ENCODE data around the gene CEP19. TPM values are rescaled to one million over a fixed set of nuclear protein-coding genes. Genes with fewer than 3 reads are reported as not detected.
A peak's percentile ranks its signal among the peaks of the same experiment; 100 is the strongest.

The CEP19 gene
- total RNA-seq, 1 experiment from 2014 or later: 2.6 TPM

GRCh38 chr3:196741249-196741889, 29.3 kb upstream of the CEP19 start:
- no peaks in the 10 kb centered on the region for H3K27me3 ChIP-seq (ENCODE audit: low read length)
- H4K20me1 ChIP-seq (ENCODE audit: insufficient read depth, low read depth, low read length): peaks cover 16% of the 10 kb centered on the region
- no peak for DNase-seq
- H3K9ac ChIP-seq (ENCODE audit: low read length): peak overlapping the region; percentile 98
- no peaks in the 10 kb centered on the region for H3K9me2 ChIP-seq (replicated peaks; ENCODE audit: insufficient read depth, low read length)
- H3K4me2 ChIP-seq (ENCODE audit: low read depth, low read length, poor library complexity, severe bottlenecking): peak overlapping the region; percentile 82
- H2AFZ ChIP-seq (ENCODE audit: low read length): no peak overlapping the region
- peak overlapping the region; percentile 78 for H3K27ac ChIP-seq (ENCODE audit: low read length)
- peaks cover 38% of the 10 kb centered on the region for H3K36me3 ChIP-seq (ENCODE audit: insufficient read depth, low read length)
- peak overlapping the region; percentile 83 for H3K4me3 ChIP-seq (ENCODE audit: low read length)
- H3K9me3 ChIP-seq (ENCODE audit: low read length): no peaks in the 10 kb centered on the region; the same call in 1 of the 2 replicates
- H3K4me1 ChIP-seq (ENCODE audit: low read length): peaks cover 11% of the 10 kb centered on the region
- peaks cover 66% of the 10 kb centered on the region for H3K79me2 ChIP-seq (ENCODE audit: low read length)

DNA sequence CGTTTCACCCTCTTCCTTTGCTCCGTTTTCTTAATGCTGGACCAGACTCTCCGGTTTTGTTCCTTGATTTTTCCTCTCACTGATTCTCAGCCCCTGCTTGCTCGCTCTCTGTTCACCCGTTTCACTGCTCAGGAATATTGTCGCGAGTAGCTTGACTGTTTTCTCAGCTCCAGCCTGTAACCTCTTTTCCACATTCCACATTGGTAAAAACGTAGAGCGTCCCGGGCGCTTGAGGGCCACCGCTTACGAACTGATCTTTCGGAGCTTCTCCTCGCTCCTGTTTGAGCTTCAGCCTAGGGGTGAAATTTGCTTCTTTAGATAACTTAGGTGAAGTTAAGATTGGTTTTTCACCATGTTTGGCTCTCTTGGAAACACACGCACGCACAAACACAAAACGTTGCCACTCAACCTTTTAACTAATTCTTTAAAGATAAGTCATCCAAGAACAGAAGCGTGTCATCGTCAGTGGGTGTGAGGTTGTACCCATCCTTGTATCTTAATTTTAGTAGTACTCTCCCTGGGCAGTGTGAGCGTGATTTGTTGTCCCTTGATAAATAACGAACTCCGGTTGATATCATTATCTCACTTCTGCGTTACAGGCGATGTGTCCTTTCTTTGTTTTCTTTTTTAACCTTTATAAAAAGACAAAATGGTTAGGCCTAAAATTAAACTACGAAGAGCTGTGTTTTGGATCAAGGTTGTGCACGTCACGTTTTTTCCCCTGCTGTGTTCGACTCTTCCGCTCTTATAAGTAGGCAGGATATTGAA, 28.6 kb upstream of the CEP19 start:
- peaks cover 11% of the 10 kb centered on the region for H3K4me1 ChIP-seq (ENCODE audit: low read length)
- no peaks in the 10 kb centered on the region for H3K27me3 ChIP-seq (ENCODE audit: low read length)
- peak; percentile 81 for DNase-seq
- H4K20me1 ChIP-seq (ENCODE audit: insufficient read depth, low read depth, low read length): peaks cover 16% of the 10 kb centered on the region
- H3K9me2 ChIP-seq (replicated peaks; ENCODE audit: insufficient read depth, low read length): no peaks in the 10 kb centered on the region
- no peaks in the 10 kb centered on the region; the same call in 1 of the 2 replicates for H3K9me3 ChIP-seq (ENCODE audit: low read length)
- H3K9ac ChIP-seq (ENCODE audit: low read length): peak overlapping the region; percentile 98
- H3K4me2 ChIP-seq (ENCODE audit: low read depth, low read length, poor library complexity, severe bottlenecking): peak overlapping the region; percentile 82
- peaks cover 33% of the 10 kb centered on the region for H3K36me3 ChIP-seq (ENCODE audit: insufficient read depth, low read length)
- H2AFZ ChIP-seq (ENCODE audit: low read length): peak overlapping the region; percentile 6; the same call in 1 of the 2 replicates
- H3K4me3 ChIP-seq (ENCODE audit: low read length): peak overlapping the region; percentile 83
- H3K27ac ChIP-seq (ENCODE audit: low read length): peak overlapping the region; percentile 78
- peaks cover 59% of the 10 kb centered on the region for H3K79me2 ChIP-seq (ENCODE audit: low read length)

DNA sequence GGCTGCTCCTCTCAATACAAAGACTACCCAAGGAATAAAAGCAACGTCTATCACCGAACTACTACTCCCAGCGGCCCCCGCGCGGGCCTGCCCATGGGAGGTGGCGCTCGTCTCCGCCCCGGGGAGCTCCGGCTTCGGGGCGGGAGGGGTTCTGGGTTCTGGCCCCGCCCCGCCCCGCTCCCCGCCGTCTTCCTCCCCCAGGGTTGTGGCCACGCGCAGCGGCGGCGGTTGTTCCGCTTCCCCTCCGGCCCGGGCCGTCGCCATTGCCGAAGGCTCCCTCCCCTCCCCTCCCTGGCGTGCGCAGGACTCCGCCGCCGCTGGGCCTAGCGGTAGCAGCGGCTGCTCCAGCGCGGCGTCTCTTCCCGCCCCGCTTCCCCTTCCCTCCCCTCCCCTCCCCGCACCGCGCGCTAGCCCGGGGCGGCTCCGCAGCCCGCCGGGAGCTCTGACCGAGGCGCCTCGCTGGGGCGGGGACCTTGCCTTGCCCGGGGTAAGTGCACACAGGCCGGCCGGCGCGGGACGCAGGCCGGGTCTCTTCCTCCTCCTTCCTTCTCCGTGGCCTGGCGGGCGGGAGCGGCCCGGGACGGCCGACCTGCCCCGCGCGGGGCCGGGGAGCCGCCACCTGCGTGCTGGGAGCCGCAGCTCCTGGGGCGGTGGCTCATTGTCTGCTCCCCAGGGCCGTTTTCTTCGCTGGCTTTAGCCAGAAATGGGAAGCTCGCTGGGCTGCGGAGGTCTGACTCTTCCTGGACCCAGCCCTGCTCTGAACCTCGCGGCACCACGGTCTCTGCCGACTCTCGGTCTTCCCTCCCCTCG, 27.8 kb upstream of the CEP19 start, which contains the start of gene PAK2:
Gene PAK2, plus strand, starts transcription at position 187 of the 810 bp plus-strand sequence. CDS start 42,790 bp downstream, outside the sequence.
- Histone ChIP-seq H3K9me3 (ENCODE audit: low read length) (no peaks in the 10 kb centered on the region; the same call in 1 of the 2 replicates), H3K4me3 (ENCODE audit: low read length) (peak within 1 kb of the TSS; percentile 83), H3K27me3 (ENCODE audit: low read length) (no peaks in the 10 kb centered on the region), H4K20me1 (ENCODE audit: insufficient read depth, low read depth, low read length) (peaks cover 16% of the 10 kb centered on the region), H3K27ac (ENCODE audit: low read length) (peak within 1 kb of the TSS; percentile 78), H3K9me2 (replicated peaks; ENCODE audit: insufficient read depth, low read length) (no peaks in the 10 kb centered on the region), H2AFZ (ENCODE audit: low read length) (peak within 1 kb of the TSS; percentile 6; the same call in 1 of the 2 replicates), H3K36me3 (ENCODE audit: insufficient read depth, low read length) (peaks cover 30% of the 10 kb centered on the region), H3K4me1 (ENCODE audit: low read length) (peaks cover 11% of the 10 kb centered on the region), H3K9ac (ENCODE audit: low read length) (peak within 1 kb of the TSS; percentile 98), H3K79me2 (ENCODE audit: low read length) (peaks cover 51% of the 10 kb centered on the region), H3K4me2 (ENCODE audit: low read depth, low read length, poor library complexity, severe bottlenecking) (peak within 1 kb of the TSS; percentile 82)
- peak; percentile 98 for DNase-seq

- H3K4me2 ChIP-seq (ENCODE audit: low read depth, low read length, poor library complexity, severe bottlenecking): no peak overlapping the region
- peaks cover 29% of the 10 kb centered on the region for H3K79me2 ChIP-seq (ENCODE audit: low read length)
- no peak for DNase-seq
- no peak overlapping the region for H3K4me3 ChIP-seq (ENCODE audit: low read length)
- H3K9ac ChIP-seq (ENCODE audit: low read length): no peak overlapping the region
- no peaks in the 10 kb centered on the region; the same call in 1 of the 2 replicates for H3K9me3 ChIP-seq (ENCODE audit: low read length)
- peaks cover 15% of the 10 kb centered on the region for H3K36me3 ChIP-seq (ENCODE audit: insufficient read depth, low read length)
- H3K27ac ChIP-seq (ENCODE audit: low read length): no peak overlapping the region
- no peaks in the 10 kb centered on the region for H3K27me3 ChIP-seq (ENCODE audit: low read length)
- H2AFZ ChIP-seq (ENCODE audit: low read length): no peak overlapping the region
- H3K4me1 ChIP-seq (ENCODE audit: low read length): peaks cover 11% of the 10 kb centered on the region
- H3K9me2 ChIP-seq (replicated peaks; ENCODE audit: insufficient read depth, low read length): no peaks in the 10 kb centered on the region
- peaks cover 7% of the 10 kb centered on the region for H4K20me1 ChIP-seq (ENCODE audit: insufficient read depth, low read depth, low read length)
Observed at GRCh38 chr3:196737655-196738054, 25.6 kb upstream of the CEP19 start.

GRCh38 chr3:196736670-196737374, 24.8 kb upstream of the CEP19 start:
- no peak for DNase-seq
- no peak overlapping the region for H3K4me3 ChIP-seq (ENCODE audit: low read length)
- H3K27ac ChIP-seq (ENCODE audit: low read length): no peak overlapping the region
- H2AFZ ChIP-seq (ENCODE audit: low read length): no peak overlapping the region
- H4K20me1 ChIP-seq (ENCODE audit: insufficient read depth, low read depth, low read length): peaks cover 7% of the 10 kb centered on the region
- peaks cover 15% of the 10 kb centered on the region for H3K36me3 ChIP-seq (ENCODE audit: insufficient read depth, low read length)
- H3K4me1 ChIP-seq (ENCODE audit: low read length): peaks cover 10% of the 10 kb centered on the region
- H3K9ac ChIP-seq (ENCODE audit: low read length): no peak overlapping the region
- H3K79me2 ChIP-seq (ENCODE audit: low read length): peaks cover 21% of the 10 kb centered on the region
- H3K9me3 ChIP-seq (ENCODE audit: low read length): no peaks in the 10 kb centered on the region; the same call in 1 of the 2 replicates
- no peaks in the 10 kb centered on the region for H3K9me2 ChIP-seq (replicated peaks; ENCODE audit: insufficient read depth, low read length)
- no peak overlapping the region for H3K4me2 ChIP-seq (ENCODE audit: low read depth, low read length, poor library complexity, severe bottlenecking)
- H3K27me3 ChIP-seq (ENCODE audit: low read length): no peaks in the 10 kb centered on the region

- H2AFZ ChIP-seq (ENCODE audit: low read length): no peak overlapping the region
- H3K9me3 ChIP-seq (ENCODE audit: low read length): no peaks in the 10 kb centered on the region; the same call in 1 of the 2 replicates
- no peak overlapping the region for H3K9ac ChIP-seq (ENCODE audit: low read length)
- no peaks in the 10 kb centered on the region for H3K27me3 ChIP-seq (ENCODE audit: low read length)
- no peaks in the 10 kb centered on the region for H3K9me2 ChIP-seq (replicated peaks; ENCODE audit: insufficient read depth, low read length)
- no peak for DNase-seq
- H3K4me2 ChIP-seq (ENCODE audit: low read depth, low read length, poor library complexity, severe bottlenecking): no peak overlapping the region
- no peaks in the 10 kb centered on the region; the same call in 1 of the 2 replicates for H4K20me1 ChIP-seq (ENCODE audit: insufficient read depth, low read depth, low read length)
- no peak overlapping the region for H3K4me3 ChIP-seq (ENCODE audit: low read length)
- peaks cover 10% of the 10 kb centered on the region for H3K79me2 ChIP-seq (ENCODE audit: low read length)
- H3K4me1 ChIP-seq (ENCODE audit: low read length): peaks cover 3% of the 10 kb centered on the region
- H3K36me3 ChIP-seq (ENCODE audit: insufficient read depth, low read length): peaks cover 20% of the 10 kb centered on the region
- H3K27ac ChIP-seq (ENCODE audit: low read length): no peak overlapping the region
Observed at GRCh38 chr3:196735751-196736150, 23.7 kb upstream of the CEP19 start.

GRCh38 chr3:196726788-196727675, 15.0 kb upstream of the CEP19 start:
- Histone ChIP-seq H3K9ac (ENCODE audit: low read length) (no peak overlapping the region), H3K4me2 (ENCODE audit: low read depth, low read length, poor library complexity, severe bottlenecking) (no peak overlapping the region), H2AFZ (ENCODE audit: low read length) (no peak overlapping the region), H3K27me3 (ENCODE audit: low read length) (no peaks in the 10 kb centered on the region), H3K36me3 (ENCODE audit: insufficient read depth, low read length) (peaks cover 25% of the 10 kb centered on the region), H3K27ac (ENCODE audit: low read length) (no peak overlapping the region), H4K20me1 (ENCODE audit: insufficient read depth, low read depth, low read length) (no peaks in the 10 kb centered on the region), H3K79me2 (ENCODE audit: low read length) (peaks cover 18% of the 10 kb centered on the region), H3K9me3 (ENCODE audit: low read length) (no peaks in the 10 kb centered on the region), H3K4me1 (ENCODE audit: low read length) (no peaks in the 10 kb centered on the region), H3K4me3 (ENCODE audit: low read length) (no peak overlapping the region), H3K9me2 (replicated peaks; ENCODE audit: insufficient read depth, low read length) (no peaks in the 10 kb centered on the region)
- DNase-seq: no peak

All from Karpas-422 (cell line).